RCC 7860 (cell line): ENCODE results near the gene GBGT1.
"Not testable (repeated sequence)": the region's sequence is repeated elsewhere in the genome, so short reads cannot be mapped to it uniquely, and the experiment has no call there.

Source experiments
- DNase-seq: peaks from one replicate; pipeline ENCODE4 v3.0.0-alpha.2; 2015; ENCODE audit warnings: low spot score
- FAIRE-seq: peaks from 2 replicates; lab custom pipeline; 2012; peaks lifted over from hg19 to GRCh38; lab: Jason Lieb, UNC

The GBGT1 gene

DNA sequence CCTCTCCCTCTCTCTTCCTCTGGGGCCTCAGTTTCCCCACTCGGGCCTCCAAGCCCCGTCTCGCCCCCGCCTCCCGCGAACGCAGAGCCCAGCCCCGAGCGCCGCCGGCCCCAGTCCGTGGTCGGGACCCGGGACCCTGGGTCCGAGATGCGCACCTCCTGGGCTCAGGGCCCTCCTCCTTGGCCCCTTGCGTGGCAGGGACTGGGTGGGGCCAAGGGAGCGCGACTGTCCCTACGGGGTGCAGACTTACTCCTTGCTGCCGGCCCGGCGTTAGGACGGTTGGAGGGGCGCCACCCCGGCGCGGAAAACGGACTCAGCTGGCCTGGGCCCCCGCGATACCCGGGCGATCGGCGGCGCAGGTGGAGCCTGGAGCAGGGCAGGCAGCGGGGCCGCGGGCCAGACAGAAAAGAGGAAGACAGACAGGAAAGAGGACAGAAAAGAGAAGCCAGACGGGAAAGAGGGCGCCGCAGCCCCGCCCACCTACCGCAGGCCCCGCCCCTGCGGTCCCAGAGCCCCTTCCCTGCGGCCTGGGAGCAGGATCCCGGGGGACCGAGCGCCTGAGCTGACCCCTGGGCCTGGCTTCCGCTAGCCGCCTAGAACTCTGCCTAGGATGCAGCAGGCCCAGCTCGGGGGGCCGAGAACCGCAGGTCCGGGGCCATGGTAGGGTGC, at the start of gene GBGT1:
Gene GBGT1 (minus strand): TSS at position 411 of the 669 bp plus-strand sequence. CDS start 1,502 bp downstream, outside the sequence.
- FAIRE-seq (no peak), DNase-seq (no peak)

DNA sequence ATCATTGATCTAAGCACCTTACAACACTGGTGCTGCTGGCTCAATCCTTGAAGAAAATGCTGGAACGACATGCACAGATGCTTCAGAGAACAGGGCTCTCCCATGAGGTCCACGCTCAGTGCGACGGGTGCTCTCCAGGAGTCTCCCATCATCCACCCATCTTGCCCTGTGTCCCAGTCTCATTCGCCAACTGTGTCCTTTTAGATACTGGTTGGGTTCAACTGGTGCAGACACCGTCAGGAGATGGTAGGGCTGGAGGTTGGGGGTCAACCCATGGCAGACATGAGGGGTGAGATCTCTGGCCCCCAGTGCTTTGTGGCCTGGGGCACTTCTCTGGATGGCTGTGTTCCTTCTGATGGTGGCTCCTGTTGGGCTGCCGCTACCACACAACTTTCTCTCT, 46.9 kb upstream of the GBGT1 start:
- DNase-seq (no peak), FAIRE-seq (no peak)

DNA sequence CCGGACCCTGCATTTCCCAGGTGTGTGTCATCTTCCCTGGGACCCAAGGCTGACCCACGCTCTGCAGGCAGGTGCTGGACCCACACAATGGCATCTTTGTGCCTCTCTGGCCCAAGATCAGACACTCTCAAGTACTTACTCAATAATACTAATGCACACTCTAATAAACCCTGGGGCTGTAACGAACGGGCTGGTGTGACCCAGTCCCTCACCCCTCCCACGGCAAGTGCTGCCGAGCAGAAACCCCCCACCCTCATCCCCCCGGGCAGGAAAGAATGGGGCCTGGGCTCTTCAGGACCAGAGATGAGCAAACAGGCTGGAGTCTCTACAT, 46.5 kb upstream of the GBGT1 start:
- DNase-seq (no peak), FAIRE-seq (no peak)

DNA sequence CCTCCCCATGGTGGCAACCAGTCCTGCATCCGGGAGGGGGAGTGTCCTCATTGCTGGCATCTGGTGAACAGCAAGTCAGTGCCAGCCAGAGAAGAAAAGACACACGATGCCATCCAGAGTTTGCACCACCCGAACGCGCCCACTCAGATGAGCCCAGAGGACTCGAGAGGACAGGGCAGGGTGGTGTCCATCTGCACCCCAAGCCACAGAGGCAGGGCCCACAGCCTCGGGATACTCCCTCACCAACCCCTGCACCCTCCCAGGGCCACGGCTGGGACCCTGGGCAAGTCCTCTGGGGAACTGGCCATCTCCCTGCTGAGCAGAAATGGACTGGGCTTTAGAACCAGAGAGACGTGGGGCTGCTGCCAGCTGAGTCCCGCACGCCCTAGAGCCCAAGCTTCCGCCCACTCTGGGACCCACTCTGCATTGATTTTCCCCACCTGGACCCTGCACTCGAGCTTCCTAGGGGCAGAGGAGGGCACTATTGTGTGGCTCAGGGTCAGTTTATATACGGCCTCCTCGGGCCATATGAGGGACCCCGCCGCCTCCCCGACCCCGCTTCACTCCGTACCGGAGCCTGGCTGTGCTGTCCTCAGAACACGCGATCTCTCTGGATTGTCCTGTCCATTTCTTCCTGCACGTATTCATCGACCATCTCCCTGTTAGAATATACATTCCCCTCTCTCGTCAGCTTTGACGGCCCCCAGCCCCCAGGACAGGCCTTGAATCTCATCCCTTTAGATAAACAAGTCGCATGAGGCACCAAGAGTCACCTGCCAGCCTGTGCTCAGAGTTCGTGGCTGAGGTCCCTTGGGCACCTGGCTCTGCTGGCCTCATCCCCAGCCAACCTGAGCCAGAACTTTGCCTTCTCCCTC, 45.9 kb upstream of the GBGT1 start:
- not testable (repeated sequence) for DNase-seq, FAIRE-seq

DNA sequence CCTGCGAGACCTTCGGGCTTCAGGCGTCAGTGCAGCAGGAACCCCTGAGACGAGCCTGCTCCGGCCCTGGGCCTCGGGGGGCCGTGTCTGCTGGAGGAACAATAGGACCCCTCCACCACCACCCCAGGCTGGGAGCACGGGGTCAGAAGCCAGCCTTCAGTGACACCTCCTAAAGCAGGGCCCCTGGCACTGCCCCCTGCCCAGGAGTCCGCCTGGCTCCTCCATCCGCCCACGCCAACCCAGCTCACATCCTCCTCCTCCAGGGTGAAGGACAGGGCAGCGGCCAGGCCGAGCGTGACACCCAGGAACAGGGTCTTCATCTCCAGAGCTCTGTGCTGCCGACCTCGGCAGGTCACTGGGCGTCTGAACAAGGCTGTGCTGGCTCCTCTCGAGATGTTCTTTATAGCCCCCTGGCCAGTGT, 45.2 kb upstream of the GBGT1 start, which contains the start of gene OBP2B:
Gene OBP2B (minus strand): TSS at position 371 of the 421 bp plus-strand sequence. CDS start 51 bp downstream, at position 320.
- FAIRE-seq, DNase-seq: not testable (repeated sequence)

DNA sequence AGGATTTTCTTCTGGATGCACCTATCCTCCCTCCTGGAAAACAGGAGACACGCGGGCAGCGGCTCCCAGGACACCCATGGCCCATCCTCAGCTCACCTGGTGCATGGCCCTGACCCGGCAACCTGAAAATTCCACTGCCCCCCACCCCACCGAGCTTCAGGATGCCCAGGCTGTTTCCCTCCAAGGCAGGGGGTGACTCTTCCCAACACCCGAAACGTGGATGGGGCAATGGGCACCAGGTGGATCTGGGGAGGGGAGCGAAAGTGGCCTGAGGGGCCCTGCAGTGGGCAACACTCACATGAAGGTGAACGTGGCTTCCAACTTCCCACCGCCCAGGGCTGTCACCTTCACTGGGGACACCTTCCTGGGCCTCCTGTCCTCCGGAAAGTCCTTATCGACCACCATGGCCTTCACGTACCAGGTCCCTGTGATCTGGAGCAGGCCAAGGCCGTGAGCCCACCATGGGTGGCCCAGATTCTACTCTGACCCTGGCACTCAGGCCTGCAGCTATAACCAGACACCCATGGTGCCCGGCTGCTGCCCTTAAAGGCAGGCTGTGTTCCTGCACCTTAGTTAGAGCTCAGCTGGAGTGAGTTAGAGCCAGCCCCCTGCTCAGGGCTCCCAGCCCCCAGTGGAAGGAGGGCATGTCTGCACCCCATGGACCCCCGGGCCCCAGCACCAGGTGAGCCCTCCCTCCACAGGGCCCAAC, 44.6 kb upstream of the GBGT1 start:
- not testable (repeated sequence) for FAIRE-seq, DNase-seq

DNA sequence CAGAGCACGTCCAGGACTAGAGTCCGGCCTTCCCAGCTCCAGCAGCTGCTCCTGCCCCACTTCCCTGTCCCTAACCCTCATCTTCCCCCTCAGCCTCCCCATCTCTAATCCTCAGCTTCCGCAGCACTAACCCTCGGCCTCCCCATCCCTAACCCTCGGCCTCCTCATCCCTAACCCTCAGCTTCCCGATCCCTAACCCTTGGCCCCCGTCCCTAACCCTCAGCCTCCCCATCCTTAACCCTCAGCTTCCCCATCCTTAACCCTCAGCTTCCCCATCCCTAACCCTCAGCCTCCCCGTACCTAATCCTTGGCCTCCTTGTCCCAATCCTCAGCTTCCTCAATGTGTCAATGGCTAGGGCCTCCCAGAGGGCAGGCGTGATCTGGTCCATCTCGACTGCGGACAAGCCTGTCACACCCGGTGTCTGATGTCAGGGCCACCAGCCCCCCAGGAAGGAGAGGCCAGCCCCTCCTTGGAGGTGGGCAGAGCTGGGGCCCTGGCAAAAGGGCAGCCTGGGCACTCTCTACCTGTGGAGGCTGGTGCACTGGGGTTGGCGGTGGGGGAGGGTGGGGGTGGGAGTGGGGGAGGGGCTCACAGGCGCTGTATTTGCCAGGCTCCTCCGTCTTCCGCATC, 43.9 kb upstream of the GBGT1 start:
- no peak for DNase-seq
- FAIRE-seq = no peak

DNA sequence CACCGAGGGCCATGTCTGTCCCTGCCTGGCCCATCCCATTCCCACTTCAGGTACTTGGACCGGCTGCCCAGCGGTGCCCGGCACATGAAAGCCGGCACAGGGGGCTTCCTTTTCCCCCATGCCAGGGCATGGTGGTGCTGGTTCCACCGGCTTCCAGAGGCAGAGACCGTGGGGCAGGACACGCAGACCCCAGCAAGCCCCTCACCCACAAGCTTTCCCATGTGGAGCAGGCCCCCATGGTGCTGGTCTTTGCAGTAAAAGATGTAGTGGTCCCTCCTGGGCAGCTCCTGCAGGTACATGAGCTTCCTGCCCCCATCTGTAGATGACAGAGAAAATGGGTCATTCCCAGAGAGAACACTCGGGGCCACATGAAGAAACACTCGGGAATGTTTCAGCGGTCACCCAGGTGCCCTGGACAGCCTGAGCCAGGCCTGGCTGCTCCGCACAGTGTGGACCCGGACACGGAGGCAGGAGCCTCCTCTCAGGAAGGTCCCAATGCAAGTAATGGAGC, 43.4 kb upstream of the GBGT1 start:
- DNase-seq (no peak), FAIRE-seq (no peak)

DNA sequence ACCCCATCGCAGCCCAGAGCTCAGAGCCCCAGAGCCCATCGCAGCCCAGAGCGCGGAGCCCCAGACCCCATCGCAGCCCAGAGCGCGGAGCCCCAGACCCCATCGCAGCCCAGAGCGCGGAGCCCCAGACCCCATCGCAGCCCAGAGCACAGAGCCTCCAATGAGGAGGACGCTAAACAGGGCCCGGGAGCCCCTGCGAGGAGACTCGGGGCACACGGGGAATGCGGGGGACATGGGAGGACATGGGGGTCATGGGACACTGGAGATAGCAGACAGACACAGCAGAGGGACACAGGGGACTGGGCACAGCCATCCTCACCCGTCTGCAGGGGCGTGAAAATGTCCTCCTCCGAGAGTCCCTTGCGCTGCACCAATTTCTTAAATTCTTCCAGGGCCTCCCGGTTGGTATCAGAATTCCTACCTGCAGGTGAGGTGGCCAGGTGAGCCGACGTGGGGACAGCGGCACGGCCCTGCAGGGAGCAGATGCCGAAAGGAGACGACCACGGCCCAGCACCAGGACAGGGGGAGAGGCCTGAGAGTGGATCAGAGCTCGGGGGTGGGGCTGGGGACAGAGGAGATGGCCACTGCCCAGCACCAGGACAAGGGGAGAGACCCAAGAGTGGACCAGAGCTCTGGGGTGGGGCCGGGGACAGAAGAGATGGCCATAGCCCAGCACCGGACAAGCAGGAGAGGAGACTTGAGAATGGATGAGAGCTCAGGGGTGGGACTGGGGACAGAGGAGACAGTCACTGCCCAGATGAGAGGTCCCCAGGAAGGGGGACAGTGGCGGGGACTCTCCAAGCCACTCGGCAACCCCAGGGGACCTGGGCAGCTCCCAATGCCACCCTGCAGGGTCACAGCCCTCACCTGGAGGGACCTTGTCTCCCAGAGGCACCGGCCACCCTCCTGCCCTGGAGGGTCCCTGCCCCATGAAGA, 42.5 kb upstream of the GBGT1 start:
- no peak for FAIRE-seq
- no peak for DNase-seq

DNA sequence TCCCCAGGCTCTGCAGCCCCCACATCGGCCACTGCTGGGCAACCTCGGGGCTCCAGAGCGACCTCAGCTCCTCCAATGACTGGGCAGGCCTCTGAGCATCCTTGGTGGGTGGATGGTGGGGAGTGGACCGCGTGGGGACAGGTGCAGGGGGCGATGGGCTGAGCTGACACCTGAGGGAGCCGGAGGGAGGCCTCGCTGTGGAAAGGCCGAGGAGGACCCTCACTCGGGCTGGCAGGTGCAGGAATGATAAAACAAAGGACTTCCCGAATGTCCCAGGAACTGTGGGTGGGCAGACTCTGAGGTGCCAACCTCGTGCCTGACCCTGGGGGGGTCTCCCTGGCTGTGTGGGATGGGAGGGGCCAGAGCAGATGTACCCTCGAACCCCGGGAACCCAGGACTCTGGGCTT, 41.8 kb upstream of the GBGT1 start:
- not testable (repeated sequence) for DNase-seq, FAIRE-seq

DNA sequence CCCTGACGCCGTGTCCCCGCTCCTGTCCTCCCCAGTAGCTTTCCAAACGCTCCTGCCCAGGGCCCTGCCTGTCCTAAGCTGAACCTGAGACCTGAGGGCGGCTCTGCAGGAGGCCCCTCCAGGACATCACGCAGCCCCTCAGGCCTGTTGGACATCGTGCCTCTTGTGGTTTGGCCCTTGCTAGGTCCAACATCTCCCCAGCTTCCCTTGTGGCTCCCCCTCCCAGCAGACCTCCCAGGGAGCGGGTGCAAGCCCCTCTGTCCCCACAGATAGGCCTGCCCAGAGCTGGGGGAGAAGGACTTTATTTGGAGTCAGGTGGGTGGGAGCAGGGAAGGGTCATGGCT, 41.3 kb upstream of the GBGT1 start:
- DNase-seq = no peak
- no peak for FAIRE-seq

DNA sequence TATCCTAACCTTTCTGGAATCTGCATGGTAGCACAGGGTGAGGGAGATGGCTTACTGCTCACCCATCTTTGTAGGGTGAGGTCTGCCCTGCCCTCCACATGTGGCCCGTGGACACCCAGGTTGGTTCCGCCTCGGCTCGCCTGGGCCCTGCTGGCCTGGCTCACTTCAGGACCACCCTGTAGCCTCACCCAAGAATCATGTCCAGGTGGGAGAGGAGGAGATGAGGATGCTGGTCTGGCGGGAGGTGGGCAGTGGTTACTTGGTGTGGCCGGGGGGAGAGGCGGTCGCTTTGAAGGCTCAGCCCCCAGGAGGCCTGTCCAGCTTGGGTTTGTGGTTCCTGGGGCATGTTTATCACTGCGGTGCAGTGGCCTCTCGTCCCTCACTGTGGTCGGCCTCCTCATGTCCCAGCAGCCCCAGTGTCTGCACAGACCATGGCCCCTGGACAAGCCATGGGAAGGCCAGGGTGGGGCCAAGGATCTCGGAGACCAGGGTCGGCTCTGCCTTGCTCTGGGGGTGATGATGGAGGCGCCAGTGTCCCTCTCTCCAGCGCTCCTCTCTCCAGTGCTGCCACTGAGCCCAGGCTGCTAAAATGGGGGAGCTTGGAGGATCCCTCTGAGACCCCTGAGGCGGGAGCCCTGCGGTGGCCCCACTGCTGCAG, 40.8 kb upstream of the GBGT1 start:
- DNase-seq = no peak
- FAIRE-seq = no peak

DNA sequence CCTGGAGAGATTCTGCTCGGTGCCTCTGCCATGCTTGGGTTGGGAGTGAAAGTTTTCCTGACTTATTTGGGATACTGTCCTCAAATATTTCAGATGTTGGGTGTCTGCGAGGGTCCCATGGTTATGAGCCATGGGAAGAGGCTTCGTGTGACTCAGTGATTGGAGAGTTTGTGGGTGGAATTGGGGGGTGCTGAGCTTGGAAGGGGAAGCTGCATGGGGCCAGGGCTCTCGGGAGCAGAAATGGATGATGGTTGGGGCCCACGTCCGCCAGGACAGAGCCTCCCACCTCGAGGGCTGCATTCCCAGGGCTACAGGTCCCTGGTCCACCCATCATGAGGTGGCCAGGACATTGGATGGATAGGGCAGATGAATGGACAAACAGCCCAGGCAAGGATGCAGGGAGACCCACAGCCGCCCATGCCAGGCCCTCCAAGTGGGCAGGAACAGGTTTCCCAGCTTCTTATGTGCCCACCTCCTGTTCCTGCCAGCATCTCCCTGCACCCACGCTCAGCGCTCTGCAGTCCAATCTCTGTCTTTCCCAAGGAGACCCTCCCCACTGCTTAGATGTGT, 39.9 kb upstream of the GBGT1 start:
- no peak for FAIRE-seq
- DNase-seq = no peak

DNA sequence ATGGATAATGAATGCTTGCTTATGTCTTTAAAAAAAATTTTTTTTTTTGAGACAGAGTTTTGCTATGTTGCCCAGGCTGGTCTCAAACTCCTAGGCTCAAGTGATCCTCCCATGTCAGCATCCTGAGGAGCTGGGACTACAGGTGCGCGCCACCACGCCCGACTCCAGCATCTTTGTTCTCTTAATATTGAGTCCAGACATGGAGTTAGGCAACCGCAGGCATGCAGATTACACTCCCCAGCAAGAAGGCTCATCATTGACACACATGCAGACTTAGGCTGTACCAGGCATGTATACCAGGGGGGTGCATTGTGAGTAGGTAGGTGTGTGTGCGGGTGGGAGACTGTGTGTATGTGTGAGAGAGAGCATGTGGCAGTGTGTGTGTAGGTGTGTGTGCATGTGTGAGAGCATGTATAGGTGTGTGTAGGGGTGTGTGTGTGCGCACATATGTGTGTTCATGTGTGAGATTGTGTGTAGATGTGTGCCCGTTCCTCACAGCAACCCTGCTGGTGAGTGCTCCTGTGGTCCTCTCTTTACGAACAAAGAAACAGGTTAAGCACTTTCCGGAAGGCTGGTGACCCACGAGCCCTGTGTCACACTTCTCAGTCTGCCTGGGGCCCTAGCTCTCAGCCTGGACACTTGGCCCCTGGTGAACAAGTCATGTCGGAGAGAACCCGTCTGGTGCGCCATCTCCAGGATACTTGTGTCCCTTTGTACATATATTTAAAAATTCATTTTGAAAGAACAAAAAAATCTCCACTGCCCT, 39.2 kb upstream of the GBGT1 start:
- DNase-seq (no peak), FAIRE-seq (no peak)

DNA sequence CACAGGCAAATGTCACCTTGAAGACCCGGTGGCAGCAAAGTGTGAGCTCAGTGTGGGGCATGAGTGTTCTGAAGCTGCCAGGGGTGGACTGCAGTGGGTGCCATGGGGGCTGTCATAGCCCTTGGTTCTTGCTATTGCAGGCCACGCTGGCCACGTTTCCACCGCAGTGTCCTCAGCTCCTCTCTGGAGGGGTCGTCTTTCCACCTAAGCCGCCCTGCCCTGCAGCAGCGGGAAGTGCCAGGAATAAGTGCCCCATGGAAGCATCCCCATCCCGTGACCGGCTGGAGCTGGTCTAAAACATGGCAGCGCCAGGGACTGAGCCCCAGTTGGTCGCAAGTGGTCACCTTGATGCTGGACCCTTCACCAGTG, 38.4 kb upstream of the GBGT1 start:
- DNase-seq (no peak), FAIRE-seq (no peak)

DNA sequence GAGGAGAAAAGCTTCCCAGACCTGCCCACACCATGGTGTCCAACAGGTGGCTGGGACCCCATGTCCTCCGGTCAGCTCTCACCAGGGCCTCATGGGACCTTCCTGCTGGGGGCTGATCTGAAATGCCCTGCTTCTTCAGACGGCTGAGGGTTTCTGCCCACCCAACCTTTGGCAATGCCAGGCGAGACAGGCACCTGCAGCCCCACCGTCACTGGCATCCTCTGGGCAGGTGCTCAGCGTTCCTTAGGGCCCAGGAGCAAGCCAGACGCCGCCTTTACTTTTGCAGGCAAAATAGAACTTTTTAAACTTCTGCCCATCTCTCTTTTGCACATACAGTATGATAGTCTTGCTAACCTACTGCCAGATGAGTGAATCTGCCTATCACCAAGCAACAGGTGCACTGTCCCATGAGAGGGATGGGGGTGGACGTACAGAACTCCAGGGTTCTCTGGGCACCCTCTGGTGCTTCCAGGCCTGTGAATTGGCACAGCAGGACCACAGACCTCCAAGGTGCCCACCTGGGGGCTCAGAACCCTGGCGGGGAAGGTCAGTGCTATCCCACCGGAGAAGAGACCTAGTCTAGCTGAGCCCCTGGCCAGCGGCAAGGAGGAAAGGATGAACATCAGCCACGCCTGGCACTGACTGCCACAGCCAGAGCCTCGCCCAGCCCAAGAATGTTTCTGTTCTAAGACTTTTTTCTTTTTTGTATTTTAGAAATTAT, 37.9 kb upstream of the GBGT1 start:
- FAIRE-seq = no peak
- DNase-seq = no peak

DNA sequence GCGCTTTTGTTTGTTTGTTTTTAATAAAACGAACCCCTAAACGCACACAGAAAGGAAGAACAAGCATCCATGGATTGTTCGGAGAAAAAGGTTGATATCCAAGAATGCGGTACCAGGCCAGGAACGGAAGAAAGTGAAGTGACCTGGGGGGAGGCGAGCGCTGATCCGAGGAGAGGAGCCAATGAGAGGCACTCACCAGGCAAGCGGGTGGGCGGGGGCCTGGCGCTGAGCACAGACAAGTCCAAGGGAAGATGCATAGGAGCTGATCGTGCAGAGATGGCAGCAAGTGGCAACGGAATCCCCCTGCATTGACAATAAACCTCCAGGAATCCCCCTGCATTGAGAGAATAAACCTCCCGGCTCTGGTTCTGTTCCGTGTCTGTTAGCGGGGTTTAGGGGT, 36.9 kb upstream of the GBGT1 start:
- no peak for DNase-seq
- no peak for FAIRE-seq
